SK-N-SH (cell line): Measurements from ENCODE around the gene SRGAP1.

ENCODE experiments used
- FOSL2 ChIP-seq: IDR thresholded peaks from 2 replicates; pipeline ENCODE4 v1.4.0; 2012; ENCODE audit warnings: low read depth, mild to moderate bottlenecking, moderate library complexity, borderline replicate concordance
- REST ChIP-seq: IDR thresholded peaks from 2 replicates; pipeline ENCODE4 v1.6.1; 2012; ENCODE audit warnings: mild to moderate bottlenecking, low read depth, low read length, moderate library complexity

- TF ChIP-seq REST (no peak), FOSL2 (no peak)
Measured at GRCh38 chr12:63924781-63925180, 80.3 kb downstream of the SRGAP1 start.
